PC-3 (cell line): ENCODE measurements around the gene KTN1. TPM values are rescaled to one million over a fixed set of nuclear protein-coding genes. Genes with fewer than 3 reads are reported as not detected.
A peak's percentile ranks its signal among the peaks of the same experiment; 100 is the strongest.

Experiments used
- ATAC-seq: fragments of 200-7000 bp; cut with Tn5 transposase; 2 replicates; pipeline ENCODE4 v1.9.1; 2020; ENCODE audit warnings: mild to moderate bottlenecking, moderate library complexity
- BruUV-seq: library from RNA; stranded (reverse); fragments of 400-500 nt; replicated peaks from 2 replicates; lab custom pipeline; 2021; lab: Mats Ljungman, UMichigan
- CTCF ChIA-PET: fragments of 300-600 bp; sonication (Branson Sonifier 250); formaldehyde crosslinking; loops from one replicate; lab custom pipeline; 2022; ENCODE audit warnings: antibody characterized with exemption; lab: Charles Lee
- POLR2A ChIA-PET: fragments of 300-600 bp; sonication (Branson Sonifier 250); formaldehyde crosslinking; loops from one replicate; lab custom pipeline; 2022; ENCODE audit warnings: antibody characterized with exemption; ENCODE audit not compliant: unreplicated experiment; lab: Charles Lee
- DNase-seq: peaks from one replicate; pipeline ENCODE4 v3.0.0-alpha.2; 2015
- H2AFZ ChIP-seq: fragments of 300-600 bp; sonication (generic); 2 replicates; pipeline ENCODE4 v1.6.0; 2016; ENCODE audit warnings: antibody characterized with exemption, low read length
- H3F3A ChIP-seq: fragments of 300-600 bp; sonication (generic); one replicate; pipeline ENCODE4 v1.6.0; 2017; ENCODE audit warnings: antibody characterized with exemption, low read length, control low read depth, mild to moderate bottlenecking; ENCODE audit not compliant: unreplicated experiment
- H3K27ac ChIP-seq: fragments of 300-600 bp; sonication (generic); 2 replicates; pipeline ENCODE4 v1.5.1; 2016; ENCODE audit warnings: mild to moderate bottlenecking, low read length
- H3K27me3 ChIP-seq: fragments of 300-600 bp; sonication (generic); 2 replicates; pipeline ENCODE4 v1.6.1; 2016; ENCODE audit warnings: low read length, mixed read lengths
- H3K36me3 ChIP-seq: fragments of 300-600 bp; sonication (generic); 2 replicates; pipeline ENCODE4 v1.6.1; 2016; ENCODE audit warnings: low read depth, mixed run types, low read length, mixed read lengths
- H3K4me1 ChIP-seq: fragments of 300-600 bp; sonication (generic); 2 replicates; pipeline ENCODE4 v1.5.1; 2016; ENCODE audit warnings: low read length; ENCODE audit not compliant: insufficient read depth
- H3K4me2 ChIP-seq: fragments of 300-600 bp; sonication (generic); 2 replicates; pipeline ENCODE4 v1.6.0; 2016; ENCODE audit warnings: low read length
- H3K4me3 ChIP-seq: fragments of 300-600 bp; sonication (generic); 2 replicates; pipeline ENCODE4 v1.5.1; 2016; ENCODE audit warnings: mild to moderate bottlenecking, low read length, mixed read lengths
- H3K79me2 ChIP-seq: fragments of 300-600 bp; sonication (generic); 2 replicates; pipeline ENCODE4 v1.6.1; 2017; ENCODE audit warnings: low read length, mixed read lengths
- H3K9ac ChIP-seq: fragments of 300-600 bp; sonication (generic); 2 replicates; pipeline ENCODE4 v1.6.0; 2016; ENCODE audit warnings: mild to moderate bottlenecking, low read length
- H3K9me2 ChIP-seq: fragments of 300-600 bp; sonication (generic); replicated peaks from 2 replicates; pipeline ENCODE4 v1.6.1; 2016; ENCODE audit warnings: mixed run types, low read length, mixed read lengths
- H3K9me3 ChIP-seq: fragments of 300-600 bp; sonication (generic); 2 replicates; pipeline ENCODE4 v1.6.1; 2016; ENCODE audit warnings: low read length, mixed read lengths
- H4K20me1 ChIP-seq: fragments of 300-600 bp; sonication (generic); 2 replicates; pipeline ENCODE4 v1.6.1; 2016; ENCODE audit warnings: low read length, mixed read lengths
- EZH2 ChIP-seq: fragments of 300-600 bp; sonication (generic); IDR thresholded peaks from one replicate; pipeline ENCODE4 v1.6.1; 2017; ENCODE audit warnings: antibody characterized with exemption, mild to moderate bottlenecking, low read length; ENCODE audit not compliant: unreplicated experiment
- EZH2phosphoT487 ChIP-seq: fragments of 300-600 bp; sonication (generic); IDR thresholded peaks from 2 replicates; pipeline ENCODE4 v1.6.1; 2018; ENCODE audit warnings: mild to moderate bottlenecking, antibody characterized with exemption, low read length, borderline replicate concordance
- intact Hi-C: fragments of 100-400 bp; cut with micrococcal nuclease; formaldehyde crosslinking; loops from 2 replicates; pipeline ENCODE4 v1.9.0; 2023
- total RNA-seq: library from RNA; depleted of rRNA; stranded (reverse); fragments of >200 nt; gene quantifications from 2 replicates; pipeline ENCODE4 v1.2.3, GENCODE V29; 2014
- TF ChIP-seq, protein P1 (sequence below): fragments of 300-600 bp; sonication (generic); conservative IDR thresholded peaks from 2 replicates; pipeline ENCODE4 v1.5.1; 2017; ENCODE audit warnings: antibody characterized with exemption, low read depth, mild to moderate bottlenecking, low read length

KTN1 gene
- total RNA-seq, 1 experiment from 2014 or later: 251 TPM

DNA sequence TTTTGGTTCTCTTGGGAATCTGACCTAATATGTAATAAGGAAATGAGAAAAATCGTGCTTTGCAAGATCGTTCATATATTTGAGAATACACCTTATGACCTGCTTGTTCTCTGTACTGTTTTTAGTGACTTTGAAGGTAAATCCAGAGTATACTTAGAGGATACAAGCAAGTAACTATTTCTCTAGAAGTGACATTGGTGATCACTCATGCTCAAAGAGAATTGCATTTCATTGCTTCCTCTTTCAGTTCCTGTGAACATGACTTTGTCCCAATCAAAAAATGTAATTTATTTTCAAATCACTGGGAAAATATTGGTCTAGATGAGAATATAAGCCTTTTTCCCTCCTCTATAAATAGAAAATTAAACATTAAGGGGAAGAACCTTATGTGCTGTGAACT is 2.7 kb downstream of the KTN1 start:
- H3K27ac ChIP-seq: no peak overlapping the region
- H3K9me2 ChIP-seq: no peaks in the 10 kb centered on the region
- no peaks in the 10 kb centered on the region for H3K36me3 ChIP-seq
- intact Hi-C loops: loop anchor here (5.0 kb wide), 1 partner anchor 45 kb away; no protein-coding TSS in a partner anchor
- ATAC-seq (no peak), DNase-seq (no peak)
- peaks cover 64% of the 10 kb centered on the region for H3K4me1 ChIP-seq
- peak overlapping the region; percentile 82; the same call in 1 of the 2 replicates for H3K9ac ChIP-seq
- BruUV-seq: no TSS peak
- no peak overlapping the region for H2AFZ ChIP-seq
- POLR2A ChIA-PET: no interaction called here
- H3K4me3 ChIP-seq: peak overlapping the region; percentile 82
- peak overlapping the region; percentile 82 for H3K4me2 ChIP-seq
- CTCF ChIA-PET: no interaction called here
- TF ChIP-seq, protein P1, sequence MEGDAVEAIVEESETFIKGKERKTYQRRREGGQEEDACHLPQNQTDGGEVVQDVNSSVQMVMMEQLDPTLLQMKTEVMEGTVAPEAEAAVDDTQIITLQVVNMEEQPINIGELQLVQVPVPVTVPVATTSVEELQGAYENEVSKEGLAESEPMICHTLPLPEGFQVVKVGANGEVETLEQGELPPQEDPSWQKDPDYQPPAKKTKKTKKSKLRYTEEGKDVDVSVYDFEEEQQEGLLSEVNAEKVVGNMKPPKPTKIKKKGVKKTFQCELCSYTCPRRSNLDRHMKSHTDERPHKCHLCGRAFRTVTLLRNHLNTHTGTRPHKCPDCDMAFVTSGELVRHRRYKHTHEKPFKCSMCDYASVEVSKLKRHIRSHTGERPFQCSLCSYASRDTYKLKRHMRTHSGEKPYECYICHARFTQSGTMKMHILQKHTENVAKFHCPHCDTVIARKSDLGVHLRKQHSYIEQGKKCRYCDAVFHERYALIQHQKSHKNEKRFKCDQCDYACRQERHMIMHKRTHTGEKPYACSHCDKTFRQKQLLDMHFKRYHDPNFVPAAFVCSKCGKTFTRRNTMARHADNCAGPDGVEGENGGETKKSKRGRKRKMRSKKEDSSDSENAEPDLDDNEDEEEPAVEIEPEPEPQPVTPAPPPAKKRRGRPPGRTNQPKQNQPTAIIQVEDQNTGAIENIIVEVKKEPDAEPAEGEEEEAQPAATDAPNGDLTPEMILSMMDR: no peak
- TF ChIP-seq EZH2phosphoT487: no peak
- no peak for TF ChIP-seq EZH2
- H3K27me3 ChIP-seq: no peaks in the 10 kb centered on the region
- peaks cover 66% of the 10 kb centered on the region for H4K20me1 ChIP-seq
- peaks cover 91% of the 10 kb centered on the region for H3K79me2 ChIP-seq
- H3F3A ChIP-seq: no peaks in the 10 kb centered on the region
- no peaks in the 10 kb centered on the region for H3K9me3 ChIP-seq

DNA sequence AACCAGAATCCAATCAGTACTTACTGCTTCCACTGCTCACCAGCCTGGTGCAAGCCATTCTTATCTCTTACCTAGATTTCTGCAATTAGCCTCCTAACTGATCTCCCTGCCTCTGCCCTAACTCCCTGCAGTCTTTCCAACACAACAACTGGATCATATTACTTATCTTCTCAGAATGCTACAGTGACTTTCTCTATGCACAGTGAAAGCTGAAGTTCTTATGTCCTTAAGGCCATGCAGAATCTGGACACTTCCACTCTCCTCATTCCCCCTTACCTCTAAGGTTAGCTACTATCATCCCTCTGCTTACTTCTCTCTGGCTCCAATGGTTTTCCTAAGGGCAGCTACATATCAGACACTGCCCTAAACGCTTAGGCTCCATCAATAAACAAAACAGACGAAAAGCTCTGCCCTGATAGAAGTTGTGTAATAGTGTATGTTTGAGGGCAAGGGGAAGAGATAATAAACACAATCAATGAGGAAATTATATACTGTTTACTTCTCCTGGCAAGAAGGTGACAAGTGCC is 4.0 kb downstream of the KTN1 start:
- no TSS peak for BruUV-seq
- intact Hi-C loops: loop anchor here (5.0 kb wide), 1 partner anchor 43 kb away; no protein-coding TSS in a partner anchor
- Histone ChIP-seq H3K4me3 (no peak overlapping the region), H3F3A (no peaks in the 10 kb centered on the region), H4K20me1 (peaks cover 79% of the 10 kb centered on the region), H3K9me2 (no peaks in the 10 kb centered on the region), H3K4me2 (peak overlapping the region; percentile 0; the same call in 1 of the 2 replicates), H3K9me3 (no peaks in the 10 kb centered on the region), H3K9ac (no peak overlapping the region), H2AFZ (no peak overlapping the region), H3K79me2 (peaks cover 95% of the 10 kb centered on the region), H3K27me3 (no peaks in the 10 kb centered on the region), H3K4me1 (peaks cover 64% of the 10 kb centered on the region), H3K27ac (no peak overlapping the region), H3K36me3 (no peaks in the 10 kb centered on the region)
- TF ChIP-seq EZH2 (no peak), EZH2phosphoT487 (no peak)
- TF ChIP-seq, protein P1: no peak
- POLR2A ChIA-PET: no interaction called here
- DNase-seq: no peak
- CTCF ChIA-PET: no interaction called here
- ATAC-seq: no peak

DNA sequence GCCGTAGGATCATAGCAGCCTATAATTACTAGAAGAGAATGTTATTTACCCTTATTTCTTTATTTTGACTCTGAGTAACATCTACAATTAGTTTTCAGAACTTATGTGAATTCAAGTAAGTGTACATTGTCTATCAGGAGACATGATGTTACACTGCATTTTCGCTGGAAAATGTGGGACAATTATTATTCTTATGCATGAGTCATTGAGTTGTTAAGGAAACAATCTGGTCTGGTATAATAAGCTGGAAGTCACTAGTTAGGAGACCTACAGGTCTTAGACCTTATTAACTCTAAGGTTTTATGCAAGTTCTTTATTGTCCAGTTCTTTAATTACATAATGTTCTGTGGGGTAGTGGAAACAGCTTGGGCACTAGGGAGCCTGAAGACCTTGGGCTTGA is 5.8 kb downstream of the KTN1 start:
- no peaks in the 10 kb centered on the region for H3F3A ChIP-seq
- no peak overlapping the region for H3K9ac ChIP-seq
- ChIA-PET CTCF (interaction anchor here (1.1 kb wide), 1 partner anchor 140 kb away, joined by 4 read pairs; no protein-coding TSS in a partner anchor), POLR2A (no interaction called here)
- no peak overlapping the region for H3K27ac ChIP-seq
- H3K9me3 ChIP-seq: no peaks in the 10 kb centered on the region
- TF ChIP-seq EZH2phosphoT487 (no peak), EZH2 (no peak)
- TF ChIP-seq, protein P1: no peak
- H3K36me3 ChIP-seq: no peaks in the 10 kb centered on the region
- peaks cover 85% of the 10 kb centered on the region for H4K20me1 ChIP-seq
- H3K79me2 ChIP-seq: peaks cover 100% of the 10 kb centered on the region
- no peaks in the 10 kb centered on the region for H3K9me2 ChIP-seq
- BruUV-seq: no TSS peak
- H3K4me2 ChIP-seq: peak overlapping the region; percentile 1; the same call in 1 of the 2 replicates
- intact Hi-C loops: no loop called here
- ATAC-seq (peak; percentile 9), DNase-seq (peak; percentile 51)
- H2AFZ ChIP-seq: no peak overlapping the region
- peaks cover 75% of the 10 kb centered on the region for H3K4me1 ChIP-seq
- H3K4me3 ChIP-seq: no peak overlapping the region
- no peaks in the 10 kb centered on the region for H3K27me3 ChIP-seq
